ENCODE results near the gene WRAP73. TPM values are rescaled to one million over a fixed set of nuclear protein-coding genes. Genes with fewer than 3 reads are reported as not detected.

Gene WRAP73
- total RNA-seq, 1 experiment from 2014 or later: 57.2 TPM

- Histone ChIP-seq H3K4me3 (ENCODE audit: low read length) (no peak overlapping the region), H4K20me1 (ENCODE audit: low read length) (no peaks in the 10 kb centered on the region), H2AFZ (ENCODE audit: low read length) (no peak overlapping the region), H3K4me2 (ENCODE audit: low read length) (no peak overlapping the region), H3K9me2 (replicated peaks; ENCODE audit: low read length) (no peaks in the 10 kb centered on the region), H3K9me3 (ENCODE audit: low read length) (no peaks in the 10 kb centered on the region), H3K9ac (ENCODE audit: low read length) (no peak overlapping the region), H3K36me3 (ENCODE audit: low read depth, low read length) (no peaks in the 10 kb centered on the region), H3K79me2 (ENCODE audit: low read length) (no peaks in the 10 kb centered on the region), H3K4me1 (ENCODE audit: insufficient read depth, low read length) (peaks cover 27% of the 10 kb centered on the region), H3F3A (ENCODE audit: low read length, unreplicated experiment) (no peaks in the 10 kb centered on the region), H3K27ac (ENCODE audit: low read length) (no peak overlapping the region), H3K27me3 (ENCODE audit: low read length) (no peaks in the 10 kb centered on the region)
- POLR2A ChIA-PET (ENCODE audit: unreplicated experiment): no interaction called here
- CTCF ChIA-PET: interaction anchor here (1.5 kb wide), 1 partner anchor 165 kb away, joined by 4 read pairs; no protein-coding TSS in a partner anchor
- intact Hi-C loops (cut with micrococcal nuclease): no loop called here
- BruUV-seq (replicated peaks): no TSS peak
- ATAC-seq (no peak), DNase-seq (no peak)
- TF ChIP-seq EZH2 (IDR thresholded peaks at IDR 0.05; ENCODE audit: low read length, unreplicated experiment) (no peak), EZH2phosphoT487 (IDR thresholded peaks at IDR 0.05; ENCODE audit: borderline replicate concordance, low read length) (no peak), CTCF (conservative IDR thresholded peaks at IDR 0.05; ENCODE audit: low read depth, low read length) (no peak)
Measured at GRCh38 chr1:3617806-3618345, 32.0 kb downstream of the WRAP73 start.

- Histone ChIP-seq H3F3A (ENCODE audit: low read length, unreplicated experiment) (no peaks in the 10 kb centered on the region), H3K27me3 (ENCODE audit: low read length) (no peaks in the 10 kb centered on the region), H3K4me2 (ENCODE audit: low read length) (no peak overlapping the region), H2AFZ (ENCODE audit: low read length) (no peak overlapping the region), H4K20me1 (ENCODE audit: low read length) (no peaks in the 10 kb centered on the region), H3K79me2 (ENCODE audit: low read length) (no peaks in the 10 kb centered on the region), H3K4me1 (ENCODE audit: insufficient read depth, low read length) (peaks cover 29% of the 10 kb centered on the region), H3K9ac (ENCODE audit: low read length) (no peak overlapping the region), H3K9me3 (ENCODE audit: low read length) (no peaks in the 10 kb centered on the region), H3K4me3 (ENCODE audit: low read length) (no peak overlapping the region), H3K9me2 (replicated peaks; ENCODE audit: low read length) (no peaks in the 10 kb centered on the region), H3K27ac (ENCODE audit: low read length) (no peak overlapping the region), H3K36me3 (ENCODE audit: low read depth, low read length) (no peaks in the 10 kb centered on the region)
- no peak for DNase-seq
- POLR2A ChIA-PET (ENCODE audit: unreplicated experiment): no interaction called here
- BruUV-seq (replicated peaks): no TSS peak
- ATAC-seq: no peak
- CTCF ChIA-PET: interaction anchor here (1.5 kb wide), 1 partner anchor 164 kb away, joined by 4 read pairs; no protein-coding TSS in a partner anchor
- TF ChIP-seq EZH2 (IDR thresholded peaks at IDR 0.05; ENCODE audit: low read length, unreplicated experiment): no peak
- no peak for TF ChIP-seq CTCF (conservative IDR thresholded peaks at IDR 0.05; ENCODE audit: low read depth, low read length)
- no peak for TF ChIP-seq EZH2phosphoT487 (IDR thresholded peaks at IDR 0.05; ENCODE audit: borderline replicate concordance, low read length)
- intact Hi-C loops (cut with micrococcal nuclease): no loop called here
Measured at GRCh38 chr1:3616861-3617260, 33.0 kb downstream of the WRAP73 start.

Measured in PC-3 (cell line).